OCI-M1 (cell line): ENCODE results near the gene CCL7.
"Not testable (repeated sequence)": the region's sequence is repeated elsewhere in the genome, so short reads cannot be mapped to it uniquely, and the experiment has no call there.

Experiments
- DNase-seq: peaks from one replicate; lab custom pipeline; 2025; lab: John Stamatoyannopoulos, UW

Gene CCL7

DNA sequence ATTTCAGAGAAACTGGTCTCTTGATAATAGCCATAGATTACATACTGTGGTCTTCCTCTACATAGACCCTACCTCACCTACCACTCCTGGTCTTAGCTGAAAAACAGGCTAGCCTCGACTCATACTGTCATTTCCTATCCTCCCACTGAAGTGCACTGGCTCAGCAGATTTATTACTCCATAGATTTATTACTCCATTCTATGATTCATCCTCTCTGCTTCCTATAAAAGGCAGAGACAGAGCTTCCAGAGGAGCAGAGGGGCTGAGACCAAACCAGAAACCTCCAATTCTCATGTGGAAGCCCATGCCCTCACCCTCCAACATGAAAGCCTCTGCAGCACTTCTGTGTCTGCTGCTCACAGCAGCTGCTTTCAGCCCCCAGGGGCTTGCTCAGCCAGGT is at the start of gene CCL7:
TSS of gene CCL7 (plus strand) at position 253 of the 400 bp plus-strand sequence. CDS start at position 323, 70 bp downstream.
- DNase-seq, result no peak

- no peak for DNase-seq
Measured at GRCh38 chr17:34220752-34221395, 49.1 kb upstream of the CCL7 start.

DNA sequence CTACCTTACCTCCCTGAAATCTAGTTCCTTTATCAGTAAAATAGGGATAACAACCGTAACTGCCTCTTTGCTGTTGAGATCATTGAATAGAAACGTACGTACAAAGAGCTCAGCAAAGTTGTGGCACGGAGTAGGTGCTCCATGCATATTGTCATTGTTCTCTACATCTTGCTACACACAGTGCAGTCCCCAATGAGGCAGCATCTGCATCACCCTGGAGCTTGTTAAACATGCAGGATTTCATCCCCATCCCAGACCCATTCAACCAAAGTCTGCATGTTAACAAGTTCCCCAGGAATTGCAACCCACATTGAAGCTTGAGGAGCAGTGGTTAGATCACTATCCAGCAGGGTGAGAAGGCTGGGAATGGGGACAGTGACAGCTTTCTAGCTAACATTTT is 48.6 kb upstream of the CCL7 start:
- DNase-seq, result no peak

DNA sequence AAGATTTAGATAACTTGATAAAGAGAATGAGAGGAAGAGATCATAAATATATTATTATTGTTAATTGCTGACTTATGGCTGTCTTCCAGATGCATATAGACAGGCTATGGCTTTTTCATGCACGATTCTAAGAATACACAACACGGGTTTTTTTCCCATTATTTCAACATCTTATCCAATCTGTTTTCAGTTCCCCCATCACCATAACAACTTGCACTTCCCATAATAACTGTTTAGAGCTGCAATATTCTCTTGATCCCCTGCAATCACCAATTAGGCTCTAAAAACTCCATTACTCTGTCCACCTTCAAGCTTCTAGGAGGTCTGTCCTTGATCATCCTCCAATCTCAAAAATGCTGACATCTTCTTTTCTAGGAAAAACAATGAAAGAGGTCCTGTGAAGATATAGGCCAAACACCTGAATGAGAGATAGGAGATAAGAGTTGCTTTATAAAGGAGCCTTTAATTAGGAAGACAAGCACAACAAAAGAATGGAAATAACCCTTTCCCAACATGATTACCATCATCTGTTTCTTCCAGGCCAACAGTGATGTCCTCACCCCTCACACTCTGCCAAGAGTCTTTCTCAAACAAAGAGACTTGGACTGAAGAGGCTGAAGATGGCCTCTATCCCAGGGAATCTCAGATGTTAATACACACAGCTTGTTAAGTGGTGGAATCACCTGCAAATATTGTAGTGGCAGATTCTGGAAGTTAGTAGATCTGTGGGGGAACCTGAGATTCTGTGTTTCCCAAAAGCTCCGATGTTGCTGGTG is 47.1 kb upstream of the CCL7 start:
- no peak for DNase-seq

GRCh38 chr17:34225046-34225445 is 45.0 kb upstream of the CCL7 start:
- no peak for DNase-seq

- DNase-seq, result no peak
Measured at GRCh38 chr17:34226011-34226743, 43.8 kb upstream of the CCL7 start.

- DNase-seq, result no peak
Measured at GRCh38 chr17:34226744-34227034, 43.3 kb upstream of the CCL7 start.

- DNase-seq, result not testable (repeated sequence)
Measured at GRCh38 chr17:34227293-34227692, 42.7 kb upstream of the CCL7 start.

DNA sequence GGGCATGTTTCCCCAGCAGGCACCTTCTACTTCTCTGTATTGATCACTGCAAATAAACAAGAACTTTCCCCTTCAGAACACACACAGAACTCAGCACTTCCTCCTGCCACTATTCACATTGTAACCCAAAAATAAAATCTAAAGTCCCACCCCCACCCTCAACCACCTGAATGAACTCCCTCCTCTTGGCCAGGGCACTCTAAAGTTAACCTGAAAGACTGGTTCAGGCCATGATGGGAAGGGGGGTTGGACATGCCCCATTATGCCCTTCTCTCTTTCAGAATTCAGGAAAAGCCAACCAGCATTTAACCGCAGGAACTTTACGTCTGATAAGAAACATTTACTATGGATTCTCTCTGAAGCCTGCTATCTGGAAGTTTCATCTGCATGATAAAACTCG is 42.3 kb upstream of the CCL7 start:
- DNase-seq, result no peak

GRCh38 chr17:34228781-34229180 is 41.2 kb upstream of the CCL7 start:
- DNase-seq, result no peak

DNA sequence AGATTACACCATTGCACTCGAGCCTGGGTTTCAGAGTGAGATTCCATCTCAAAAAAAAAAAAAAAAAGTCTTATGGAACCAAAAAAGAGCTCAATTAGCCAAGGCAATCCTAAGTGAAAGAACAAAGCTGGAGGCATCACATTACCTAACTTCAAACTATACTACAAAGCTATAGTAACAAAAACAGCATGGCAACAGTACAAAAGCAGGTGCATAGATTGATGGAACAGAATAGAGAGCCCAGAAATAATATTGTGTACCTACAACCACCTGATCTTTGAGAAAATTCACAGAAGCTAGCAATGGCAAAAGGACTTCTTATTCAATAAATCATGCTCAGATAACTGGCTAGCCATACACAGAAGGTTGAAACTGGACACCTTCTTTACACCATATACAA is 39.7 kb upstream of the CCL7 start:
- no peak for DNase-seq

DNA sequence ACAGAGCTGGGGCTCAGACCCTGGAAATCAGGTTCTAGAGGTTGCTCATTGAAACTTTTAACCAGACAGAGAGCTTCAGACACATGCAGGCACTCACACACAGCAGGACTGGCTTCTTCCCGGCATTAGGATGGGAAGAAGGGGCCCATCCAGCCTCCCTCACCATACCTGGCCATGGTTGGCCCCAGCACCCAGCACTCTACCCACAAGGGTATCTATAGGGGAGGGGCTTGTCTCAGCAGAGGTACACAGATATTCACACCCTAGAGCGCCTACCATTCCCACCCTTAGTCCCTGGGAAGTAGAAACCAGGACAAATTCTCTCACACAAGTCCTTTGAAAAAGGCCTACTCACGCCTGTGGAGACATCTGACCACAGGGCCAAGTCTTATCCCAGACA is 35.4 kb upstream of the CCL7 start:
- no peak for DNase-seq

GRCh38 chr17:34235389-34236028 is 34.5 kb upstream of the CCL7 start:
- no peak for DNase-seq

GRCh38 chr17:34236281-34236892 is 33.6 kb upstream of the CCL7 start:
- peak; percentile 49 for DNase-seq

GRCh38 chr17:34237458-34237857 is 32.6 kb upstream of the CCL7 start:
- no peak for DNase-seq

DNA sequence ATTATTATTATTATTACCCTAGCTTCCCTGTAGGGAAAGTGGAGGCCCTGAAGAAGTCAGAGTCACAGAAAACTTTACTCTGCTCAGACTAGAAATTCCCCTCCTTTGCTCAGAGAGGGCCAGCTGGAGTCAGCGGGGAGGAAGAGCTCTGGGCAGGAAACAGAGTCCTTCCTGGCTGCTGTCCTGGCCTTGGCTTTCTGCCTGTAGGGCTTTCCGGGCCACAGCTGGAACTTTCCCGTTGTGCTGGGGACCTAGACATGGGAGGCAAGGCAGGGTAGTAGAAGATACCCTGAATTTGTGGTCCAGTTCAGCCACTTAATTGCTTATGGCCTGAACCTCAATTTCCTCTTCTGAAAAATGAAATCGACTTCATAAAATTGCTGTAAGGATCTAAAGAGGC is 29.0 kb upstream of the CCL7 start:
- no peak for DNase-seq

DNA sequence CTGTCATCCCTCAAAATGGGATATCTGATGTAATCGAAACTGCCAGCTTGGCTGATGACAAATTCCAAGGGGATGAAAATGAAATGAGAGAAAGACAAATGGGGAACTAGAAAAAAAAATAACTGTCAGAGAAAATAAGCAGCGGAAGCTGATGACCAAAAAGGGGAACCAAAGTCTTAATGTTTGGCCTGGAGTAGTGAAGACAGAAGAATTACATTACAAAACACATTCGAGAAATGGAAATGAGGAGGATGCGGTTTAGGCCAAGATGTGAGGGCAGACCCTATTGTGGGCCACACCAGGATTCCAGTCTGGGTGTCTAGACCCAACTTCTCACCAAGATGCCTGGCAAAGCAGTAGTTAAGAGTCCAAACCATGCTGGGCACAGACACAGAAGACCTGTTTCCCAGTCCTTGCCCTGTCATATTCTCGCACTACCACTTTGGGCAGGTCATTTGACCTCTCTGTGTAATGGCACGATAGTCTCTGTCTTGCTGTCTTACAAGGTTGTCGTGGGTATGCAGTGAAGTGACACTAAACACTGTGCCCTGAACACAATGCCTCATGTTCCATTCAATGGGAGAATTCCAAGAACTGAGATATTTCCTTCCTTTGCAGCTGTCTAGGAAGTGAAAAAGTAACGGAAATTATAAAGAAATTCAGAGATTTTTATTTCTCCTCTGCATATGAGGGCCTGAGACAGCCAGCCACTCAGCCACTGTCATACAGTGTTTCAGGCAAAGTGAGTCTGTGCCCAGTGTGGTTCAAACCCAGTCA is 27.2 kb upstream of the CCL7 start:
- peak; percentile 87 for DNase-seq

GRCh38 chr17:34243364-34244320 is 26.4 kb upstream of the CCL7 start:
- no peak for DNase-seq

DNA sequence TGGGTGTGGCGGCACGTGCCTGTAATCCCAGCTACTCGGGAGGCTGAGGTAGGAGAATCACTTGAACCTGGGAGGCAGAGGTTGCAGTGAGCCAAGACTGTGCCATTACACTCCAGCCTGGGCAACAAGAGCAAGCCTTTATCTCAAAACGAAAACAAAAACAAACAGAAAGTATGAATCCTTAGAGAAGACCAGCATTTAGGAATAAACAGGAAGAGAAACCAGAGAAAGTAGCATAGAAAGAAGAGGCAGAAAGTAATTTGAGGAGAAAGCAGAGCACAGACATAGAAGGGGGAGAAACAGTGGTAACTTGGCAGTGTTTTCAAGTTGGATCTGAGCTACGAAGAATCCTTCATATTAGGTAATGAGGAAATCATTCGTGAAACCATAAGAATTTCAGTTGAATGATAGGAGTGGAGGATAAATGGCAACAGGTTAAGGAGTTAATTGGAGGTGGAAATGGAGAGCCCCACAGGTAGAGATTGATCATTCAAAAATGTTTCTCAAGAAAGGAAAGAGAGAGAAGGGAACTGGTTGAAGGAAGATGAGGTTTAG is 24.6 kb upstream of the CCL7 start:
- no peak for DNase-seq

- peak; percentile 85 for DNase-seq
Measured at GRCh38 chr17:34246446-34246845, 23.6 kb upstream of the CCL7 start.
